CD4-positive, alpha-beta T cell treated with Interleukin-12 subunit alpha and Interleukin-12 subunit beta, for 1 hour (primary cell): Measurements from ENCODE around the gene KCNJ14.
A peak's percentile ranks its signal among the peaks of the same experiment; 100 is the strongest.
"Not testable (repeated sequence)": the region's sequence is repeated elsewhere in the genome, so short reads cannot be mapped to it uniquely, and the experiment has no call there.

Source experiments
- DNase-seq: peaks from one replicate; pipeline ENCODE4 v3.0.0-alpha.2; 2020

Gene KCNJ14

GRCh38 chr19:48473161-48473966 lies 18.0 kb downstream of the KCNJ14 start:
- DNase-seq = no peak

- DNase-seq = no peak
These were observed 18.8 kb downstream of the KCNJ14 start for GRCh38 chr19:48474084-48474592.

GRCh38 chr19:48475369-48476068 lies 20.1 kb downstream of the KCNJ14 start:
- no peak for DNase-seq

GRCh38 chr19:48476176-48476575 lies 20.8 kb downstream of the KCNJ14 start:
- DNase-seq = no peak

- DNase-seq = no peak
These were observed 21.8 kb downstream of the KCNJ14 start for GRCh38 chr19:48477067-48477685.

- no peak for DNase-seq
These were observed 22.4 kb downstream of the KCNJ14 start for GRCh38 chr19:48477698-48478338.

- DNase-seq = no peak
These were observed 23.2 kb downstream of the KCNJ14 start for GRCh38 chr19:48478339-48479256.

GRCh38 chr19:48479686-48480085 lies 24.3 kb downstream of the KCNJ14 start:
- no peak for DNase-seq

GRCh38 chr19:48480183-48480557 lies 24.8 kb downstream of the KCNJ14 start:
- peak; percentile 46 for DNase-seq

- peak; percentile 61 for DNase-seq
These were observed 25.5 kb downstream of the KCNJ14 start for GRCh38 chr19:48480558-48481500.

GRCh38 chr19:48481846-48482639 lies 26.7 kb downstream of the KCNJ14 start:
- DNase-seq = no peak

- no peak for DNase-seq
These were observed 27.9 kb downstream of the KCNJ14 start for GRCh38 chr19:48483301-48483700.

- no peak for DNase-seq
These were observed 29.0 kb downstream of the KCNJ14 start for GRCh38 chr19:48484247-48484893.

- DNase-seq = no peak
These were observed 29.7 kb downstream of the KCNJ14 start for GRCh38 chr19:48484931-48485612.

- not testable (repeated sequence) for DNase-seq
These were observed 31.3 kb downstream of the KCNJ14 start for GRCh38 chr19:48486706-48487105.

GRCh38 chr19:48487544-48487943 lies 32.2 kb downstream of the KCNJ14 start:
- no peak for DNase-seq

- no peak for DNase-seq
These were observed 32.6 kb downstream of the KCNJ14 start for GRCh38 chr19:48487948-48488347.

GRCh38 chr19:48488478-48488877 lies 33.1 kb downstream of the KCNJ14 start:
- not testable (repeated sequence) for DNase-seq
